H1 (cell line): ENCODE measurements around the gene CFAP157. TPM values are rescaled to one million over a fixed set of nuclear protein-coding genes. Genes with fewer than 3 reads are reported as not detected.

ENCODE experiments used
- CBX8 ChIP-seq: fragments of 300-800, 300-1000 bp; sonication (generic); IDR thresholded peaks from 2 replicates; pipeline ENCODE4 v1.7.1; 2016; ENCODE audit warnings: low read depth, low read length, borderline replicate concordance
- FOSL1 ChIP-seq: IDR thresholded peaks from 2 replicates; pipeline ENCODE4 v1.6.1; 2011; ENCODE audit warnings: mild to moderate bottlenecking, low read depth, low read length, moderate library complexity; ENCODE audit not compliant: insufficient read depth
- KDM5A ChIP-seq: fragments of 200-600 bp; IDR thresholded peaks from 2 replicates; pipeline ENCODE4 v1.7.1; 2012; ENCODE audit warnings: mild to moderate bottlenecking, low read length, inconsistent platforms, mixed read lengths
- NANOG ChIP-seq: IDR thresholded peaks from 2 replicates; pipeline ENCODE4 v1.6.1; 2011; ENCODE audit warnings: low read length, low read depth, mild to moderate bottlenecking, inconsistent platforms; ENCODE audit not compliant: insufficient read depth, poor library complexity, severe bottlenecking
- NRF1 ChIP-seq: IDR thresholded peaks from 2 replicates; pipeline ENCODE4 v1.6.1; 2011; ENCODE audit warnings: mild to moderate bottlenecking, low read depth, low read length, improper control_type of control experiment
- POLR2A ChIP-seq, 2 experiments: IDR thresholded peaks; 1 replicate in 1 of 2; 2 replicates in 1 of 2; pipeline ENCODE4 v1.6.1; 2011; ENCODE audit warnings: low read depth in 2 of 2, low read length in 2 of 2, mild to moderate bottlenecking in 2 of 2; ENCODE audit errors: control extremely low read depth in 1 of 2
- POLR2AphosphoS5 ChIP-seq: IDR thresholded peaks from 2 replicates; pipeline ENCODE4 v1.6.1; 2011; ENCODE audit warnings: low read depth, low read length
- POU5F1 ChIP-seq: IDR thresholded peaks from 2 replicates; pipeline ENCODE4 v1.6.1; 2011; ENCODE audit warnings: low read depth, mild to moderate bottlenecking, low read length, moderate library complexity
- SP4 ChIP-seq: IDR thresholded peaks from 2 replicates; pipeline ENCODE4 v1.6.1; 2012; ENCODE audit warnings: low read length, inconsistent platforms
- SRF ChIP-seq: IDR thresholded peaks from 2 replicates; pipeline ENCODE4 v1.6.1; 2011; ENCODE audit warnings: mild to moderate bottlenecking, low read depth, low read length, moderate library complexity
- TCF12 ChIP-seq: IDR thresholded peaks from 2 replicates; pipeline ENCODE4 v1.6.1; 2011; ENCODE audit warnings: low read depth, mild to moderate bottlenecking, low read length
- polyA plus RNA-seq, 7 experiments: library from polyadenylated mRNA; depleted of rRNA in 3 of 7; stranded (reverse) in 5 of 7; unstranded in 2 of 7; fragments of >200 nt in 5 of 7; fragments of 200-250 nt in 2 of 7; gene quantifications; 1 replicate in 5 of 7; 2 replicates in 1 of 7; 4 replicates in 1 of 7; pipeline versions ENCODE4 v1.2.1 to v1.2.3, GENCODE V29; 2011 to 2013; ENCODE audit warnings: missing spikeins in 2 of 7, mixed read lengths in 2 of 7
- total RNA-seq: library from RNA; stranded (reverse); fragmentation: NEBNext Ultra II Directional; extraction: Animal tissue kit (Norgen Biotek cat#: 25700); gene quantifications from 2 replicates; pipeline ENCODE4 v1.2.1, GENCODE V29; 2021
- TF ChIP-seq, protein P1 (sequence below): fragments of 300-600 bp; sonication (generic); IDR thresholded peaks from 2 replicates; pipeline ENCODE4 v1.7.1; 2012; ENCODE audit warnings: low read length, moderate library complexity, mild to moderate bottlenecking, inconsistent platforms; ENCODE audit not compliant: insufficient replicate concordance
- TF ChIP-seq, protein P2 (sequence below): IDR thresholded peaks from 2 replicates; pipeline ENCODE4 v1.6.1; 2012; ENCODE audit warnings: inconsistent platforms

CFAP157 gene
- total and polyA plus RNA-seq, 2 of the 8 experiments (the other 6 are each of a cell fraction or from before 2014, with no cell fraction given): not detected

DNA sequence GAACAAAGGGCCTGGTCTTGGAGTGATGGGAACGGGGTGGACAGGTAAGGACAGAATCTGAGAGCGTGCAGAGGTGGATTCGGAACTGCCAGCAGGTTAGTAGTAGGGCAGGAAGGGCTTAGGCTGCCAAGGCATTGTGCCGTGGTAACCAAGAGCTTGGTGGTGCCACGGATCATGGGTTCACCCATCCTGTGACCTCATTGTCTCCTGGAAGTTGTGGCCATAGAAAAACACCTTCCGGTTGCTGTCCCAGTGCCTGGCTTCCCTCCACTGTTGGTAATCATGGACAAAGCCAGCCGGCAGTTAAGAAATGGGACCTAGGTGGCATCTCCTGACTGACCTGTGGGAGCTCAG is 42.5 kb upstream of the CFAP157 start (continued):
- TF ChIP-seq, protein P1, sequence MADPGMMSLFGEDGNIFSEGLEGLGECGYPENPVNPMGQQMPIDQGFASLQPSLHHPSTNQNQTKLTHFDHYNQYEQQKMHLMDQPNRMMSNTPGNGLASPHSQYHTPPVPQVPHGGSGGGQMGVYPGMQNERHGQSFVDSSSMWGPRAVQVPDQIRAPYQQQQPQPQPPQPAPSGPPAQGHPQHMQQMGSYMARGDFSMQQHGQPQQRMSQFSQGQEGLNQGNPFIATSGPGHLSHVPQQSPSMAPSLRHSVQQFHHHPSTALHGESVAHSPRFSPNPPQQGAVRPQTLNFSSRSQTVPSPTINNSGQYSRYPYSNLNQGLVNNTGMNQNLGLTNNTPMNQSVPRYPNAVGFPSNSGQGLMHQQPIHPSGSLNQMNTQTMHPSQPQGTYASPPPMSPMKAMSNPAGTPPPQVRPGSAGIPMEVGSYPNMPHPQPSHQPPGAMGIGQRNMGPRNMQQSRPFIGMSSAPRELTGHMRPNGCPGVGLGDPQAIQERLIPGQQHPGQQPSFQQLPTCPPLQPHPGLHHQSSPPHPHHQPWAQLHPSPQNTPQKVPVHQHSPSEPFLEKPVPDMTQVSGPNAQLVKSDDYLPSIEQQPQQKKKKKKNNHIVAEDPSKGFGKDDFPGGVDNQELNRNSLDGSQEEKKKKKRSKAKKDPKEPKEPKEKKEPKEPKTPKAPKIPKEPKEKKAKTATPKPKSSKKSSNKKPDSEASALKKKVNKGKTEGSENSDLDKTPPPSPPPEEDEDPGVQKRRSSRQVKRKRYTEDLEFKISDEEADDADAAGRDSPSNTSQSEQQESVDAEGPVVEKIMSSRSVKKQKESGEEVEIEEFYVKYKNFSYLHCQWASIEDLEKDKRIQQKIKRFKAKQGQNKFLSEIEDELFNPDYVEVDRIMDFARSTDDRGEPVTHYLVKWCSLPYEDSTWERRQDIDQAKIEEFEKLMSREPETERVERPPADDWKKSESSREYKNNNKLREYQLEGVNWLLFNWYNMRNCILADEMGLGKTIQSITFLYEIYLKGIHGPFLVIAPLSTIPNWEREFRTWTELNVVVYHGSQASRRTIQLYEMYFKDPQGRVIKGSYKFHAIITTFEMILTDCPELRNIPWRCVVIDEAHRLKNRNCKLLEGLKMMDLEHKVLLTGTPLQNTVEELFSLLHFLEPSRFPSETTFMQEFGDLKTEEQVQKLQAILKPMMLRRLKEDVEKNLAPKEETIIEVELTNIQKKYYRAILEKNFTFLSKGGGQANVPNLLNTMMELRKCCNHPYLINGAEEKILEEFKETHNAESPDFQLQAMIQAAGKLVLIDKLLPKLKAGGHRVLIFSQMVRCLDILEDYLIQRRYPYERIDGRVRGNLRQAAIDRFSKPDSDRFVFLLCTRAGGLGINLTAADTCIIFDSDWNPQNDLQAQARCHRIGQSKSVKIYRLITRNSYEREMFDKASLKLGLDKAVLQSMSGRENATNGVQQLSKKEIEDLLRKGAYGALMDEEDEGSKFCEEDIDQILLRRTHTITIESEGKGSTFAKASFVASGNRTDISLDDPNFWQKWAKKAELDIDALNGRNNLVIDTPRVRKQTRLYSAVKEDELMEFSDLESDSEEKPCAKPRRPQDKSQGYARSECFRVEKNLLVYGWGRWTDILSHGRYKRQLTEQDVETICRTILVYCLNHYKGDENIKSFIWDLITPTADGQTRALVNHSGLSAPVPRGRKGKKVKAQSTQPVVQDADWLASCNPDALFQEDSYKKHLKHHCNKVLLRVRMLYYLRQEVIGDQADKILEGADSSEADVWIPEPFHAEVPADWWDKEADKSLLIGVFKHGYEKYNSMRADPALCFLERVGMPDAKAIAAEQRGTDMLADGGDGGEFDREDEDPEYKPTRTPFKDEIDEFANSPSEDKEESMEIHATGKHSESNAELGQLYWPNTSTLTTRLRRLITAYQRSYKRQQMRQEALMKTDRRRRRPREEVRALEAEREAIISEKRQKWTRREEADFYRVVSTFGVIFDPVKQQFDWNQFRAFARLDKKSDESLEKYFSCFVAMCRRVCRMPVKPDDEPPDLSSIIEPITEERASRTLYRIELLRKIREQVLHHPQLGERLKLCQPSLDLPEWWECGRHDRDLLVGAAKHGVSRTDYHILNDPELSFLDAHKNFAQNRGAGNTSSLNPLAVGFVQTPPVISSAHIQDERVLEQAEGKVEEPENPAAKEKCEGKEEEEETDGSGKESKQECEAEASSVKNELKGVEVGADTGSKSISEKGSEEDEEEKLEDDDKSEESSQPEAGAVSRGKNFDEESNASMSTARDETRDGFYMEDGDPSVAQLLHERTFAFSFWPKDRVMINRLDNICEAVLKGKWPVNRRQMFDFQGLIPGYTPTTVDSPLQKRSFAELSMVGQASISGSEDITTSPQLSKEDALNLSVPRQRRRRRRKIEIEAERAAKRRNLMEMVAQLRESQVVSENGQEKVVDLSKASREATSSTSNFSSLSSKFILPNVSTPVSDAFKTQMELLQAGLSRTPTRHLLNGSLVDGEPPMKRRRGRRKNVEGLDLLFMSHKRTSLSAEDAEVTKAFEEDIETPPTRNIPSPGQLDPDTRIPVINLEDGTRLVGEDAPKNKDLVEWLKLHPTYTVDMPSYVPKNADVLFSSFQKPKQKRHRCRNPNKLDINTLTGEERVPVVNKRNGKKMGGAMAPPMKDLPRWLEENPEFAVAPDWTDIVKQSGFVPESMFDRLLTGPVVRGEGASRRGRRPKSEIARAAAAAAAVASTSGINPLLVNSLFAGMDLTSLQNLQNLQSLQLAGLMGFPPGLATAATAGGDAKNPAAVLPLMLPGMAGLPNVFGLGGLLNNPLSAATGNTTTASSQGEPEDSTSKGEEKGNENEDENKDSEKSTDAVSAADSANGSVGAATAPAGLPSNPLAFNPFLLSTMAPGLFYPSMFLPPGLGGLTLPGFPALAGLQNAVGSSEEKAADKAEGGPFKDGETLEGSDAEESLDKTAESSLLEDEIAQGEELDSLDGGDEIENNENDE: no peak
- no peak for TF ChIP-seq POLR2A (IDR thresholded peaks at IDR 0.05; ENCODE audit: control extremely low read depth in 1 of 2, low read depth in 2 of 2, low read length in 2 of 2)
- TF ChIP-seq CBX8: no peak
- no peak for TF ChIP-seq POLR2AphosphoS5
- TF ChIP-seq FOSL1: no peak
- TF ChIP-seq NRF1: no peak
- no peak for TF ChIP-seq POU5F1
- TF ChIP-seq TCF12: no peak
- TF ChIP-seq KDM5A: no peak
- no peak for TF ChIP-seq SP4
- TF ChIP-seq SRF: no peak
- TF ChIP-seq NANOG: no peak
- TF ChIP-seq, protein P2, sequence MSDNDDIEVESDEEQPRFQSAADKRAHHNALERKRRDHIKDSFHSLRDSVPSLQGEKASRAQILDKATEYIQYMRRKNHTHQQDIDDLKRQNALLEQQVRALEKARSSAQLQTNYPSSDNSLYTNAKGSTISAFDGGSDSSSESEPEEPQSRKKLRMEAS: no peak
